Ishikawa (cell line): ENCODE results near the gene CABP7.

Experiments used
- CEBPB ChIP-seq: IDR thresholded peaks from 2 replicates; pipeline ENCODE4 v1.6.1; 2012
- TAF1 ChIP-seq: IDR thresholded peaks from 2 replicates; pipeline ENCODE4 v1.6.1; 2012; ENCODE audit warnings: low read depth, mild to moderate bottlenecking

DNA sequence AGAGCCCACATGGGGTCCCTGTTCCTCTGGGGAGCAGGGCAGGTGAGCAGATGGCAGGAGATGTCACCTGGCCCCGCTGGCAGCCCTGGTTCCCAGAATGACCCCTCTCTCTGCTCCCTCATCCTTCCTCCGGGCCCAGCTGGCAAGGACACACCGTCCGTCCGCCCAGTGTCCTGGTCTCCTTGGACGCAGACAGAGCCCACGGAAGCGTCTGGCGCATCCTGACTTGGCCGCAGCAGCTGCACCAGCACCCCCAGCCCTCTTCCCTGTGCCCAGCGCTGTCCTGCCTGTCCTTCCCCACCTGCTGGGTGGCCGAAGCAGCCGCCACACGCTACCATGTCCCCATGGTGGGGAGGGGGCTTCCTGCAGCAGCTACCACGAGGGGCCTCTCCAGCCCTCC, 9.6 kb upstream of the CABP7 start:
- TF ChIP-seq TAF1 (no peak), CEBPB (no peak)
